ENCODE measurements around the gene PLPP4.

The PLPP4 gene

DNA sequence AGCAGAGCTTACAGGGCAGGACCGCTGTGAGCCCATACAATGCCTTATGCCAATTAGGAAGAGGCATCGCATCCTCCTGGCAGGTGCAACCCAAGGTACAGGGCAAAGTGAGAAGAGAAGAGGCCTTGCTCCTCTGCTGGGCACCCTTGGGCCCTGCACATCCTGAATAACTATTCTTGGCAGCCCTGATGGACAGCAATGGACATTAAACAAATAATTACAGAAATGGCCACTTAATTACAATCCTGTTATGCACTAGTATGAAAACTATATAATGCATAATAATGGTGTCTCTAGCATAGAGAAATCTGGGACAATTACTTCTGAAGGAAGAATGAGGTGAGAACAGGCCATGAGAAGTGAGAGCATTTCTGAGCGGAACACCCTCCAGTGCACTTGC, 83.5 kb downstream of the PLPP4 start:
- TF ChIP-seq, protein P1, sequence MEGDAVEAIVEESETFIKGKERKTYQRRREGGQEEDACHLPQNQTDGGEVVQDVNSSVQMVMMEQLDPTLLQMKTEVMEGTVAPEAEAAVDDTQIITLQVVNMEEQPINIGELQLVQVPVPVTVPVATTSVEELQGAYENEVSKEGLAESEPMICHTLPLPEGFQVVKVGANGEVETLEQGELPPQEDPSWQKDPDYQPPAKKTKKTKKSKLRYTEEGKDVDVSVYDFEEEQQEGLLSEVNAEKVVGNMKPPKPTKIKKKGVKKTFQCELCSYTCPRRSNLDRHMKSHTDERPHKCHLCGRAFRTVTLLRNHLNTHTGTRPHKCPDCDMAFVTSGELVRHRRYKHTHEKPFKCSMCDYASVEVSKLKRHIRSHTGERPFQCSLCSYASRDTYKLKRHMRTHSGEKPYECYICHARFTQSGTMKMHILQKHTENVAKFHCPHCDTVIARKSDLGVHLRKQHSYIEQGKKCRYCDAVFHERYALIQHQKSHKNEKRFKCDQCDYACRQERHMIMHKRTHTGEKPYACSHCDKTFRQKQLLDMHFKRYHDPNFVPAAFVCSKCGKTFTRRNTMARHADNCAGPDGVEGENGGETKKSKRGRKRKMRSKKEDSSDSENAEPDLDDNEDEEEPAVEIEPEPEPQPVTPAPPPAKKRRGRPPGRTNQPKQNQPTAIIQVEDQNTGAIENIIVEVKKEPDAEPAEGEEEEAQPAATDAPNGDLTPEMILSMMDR (IDR thresholded peaks at IDR 0.05; ENCODE audit: low read depth, low read length), result no peak
- H3K36me3 ChIP-seq, result no peaks in the 10 kb centered on the region
- no peak overlapping the region for H3K27ac ChIP-seq
- no peak overlapping the region for H3K4me3 ChIP-seq (ENCODE audit: low read depth, low read length)
- H3K9me3 ChIP-seq (ENCODE audit: severe bottlenecking), result no peaks in the 10 kb centered on the region
- no peaks in the 10 kb centered on the region for H3K27me3 ChIP-seq (ENCODE audit: insufficient read depth, low read depth, severe bottlenecking)
- DNase-seq, result no peak

- H3K4me3 ChIP-seq (ENCODE audit: low read depth, low read length), result no peak overlapping the region
- H3K27ac ChIP-seq, result no peak overlapping the region
- TF ChIP-seq, protein P1 (IDR thresholded peaks at IDR 0.05; ENCODE audit: low read depth, low read length), result no peak
- no peaks in the 10 kb centered on the region for H3K9me3 ChIP-seq (ENCODE audit: severe bottlenecking)
- DNase-seq, result no peak
- no peaks in the 10 kb centered on the region for H3K36me3 ChIP-seq
- H3K27me3 ChIP-seq (ENCODE audit: insufficient read depth, low read depth, severe bottlenecking), result no peaks in the 10 kb centered on the region
These were observed 85.0 kb downstream of the PLPP4 start for GRCh38 chr10:120541984-120542383.

- Histone ChIP-seq H3K9me3 (ENCODE audit: severe bottlenecking) (no peaks in the 10 kb centered on the region), H3K27me3 (ENCODE audit: insufficient read depth, low read depth, severe bottlenecking) (no peaks in the 10 kb centered on the region), H3K36me3 (no peaks in the 10 kb centered on the region), H3K27ac (no peak overlapping the region), H3K4me3 (ENCODE audit: low read depth, low read length) (no peak overlapping the region)
- TF ChIP-seq, protein P1 (IDR thresholded peaks at IDR 0.05; ENCODE audit: low read depth, low read length), result no peak
- DNase-seq, result no peak
These were observed 85.6 kb downstream of the PLPP4 start for GRCh38 chr10:120542591-120542990.

DNA sequence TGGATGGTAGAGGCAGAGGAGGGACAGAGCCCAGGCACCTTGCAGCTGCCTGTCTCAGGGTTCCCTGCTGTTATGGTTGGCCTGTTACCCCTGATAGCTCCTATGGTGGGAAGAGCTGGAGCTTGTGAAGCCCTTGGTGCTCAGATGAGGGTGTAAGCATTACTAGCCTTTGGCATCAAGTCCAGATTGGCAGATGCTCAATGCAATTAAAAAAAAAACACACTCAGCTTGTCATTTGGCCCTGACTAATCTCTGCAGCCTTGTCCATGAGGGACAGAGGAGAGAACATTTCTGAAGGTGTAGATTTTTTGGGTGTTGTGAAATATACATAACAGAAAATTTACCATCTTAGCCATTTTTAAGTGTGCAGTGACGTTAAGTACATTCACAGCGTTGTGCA, 86.3 kb downstream of the PLPP4 start:
- TF ChIP-seq, protein P1 (IDR thresholded peaks at IDR 0.05; ENCODE audit: low read depth, low read length), result no peak
- no peak for DNase-seq
- H3K4me3 ChIP-seq (ENCODE audit: low read depth, low read length), result no peak overlapping the region
- peaks cover 3% of the 10 kb centered on the region for H3K9me3 ChIP-seq (ENCODE audit: severe bottlenecking)
- no peaks in the 10 kb centered on the region for H3K36me3 ChIP-seq
- no peak overlapping the region for H3K27ac ChIP-seq
- no peaks in the 10 kb centered on the region for H3K27me3 ChIP-seq (ENCODE audit: insufficient read depth, low read depth, severe bottlenecking)

GRCh38 chr10:120548210-120548609, 91.2 kb downstream of the PLPP4 start:
- H3K36me3 ChIP-seq, result no peaks in the 10 kb centered on the region

GRCh38 chr10:120552262-120552661, 95.2 kb downstream of the PLPP4 start:
- H3K4me3 ChIP-seq (ENCODE audit: low read depth, low read length), result no peak overlapping the region
- peaks cover 10% of the 10 kb centered on the region for H3K9me3 ChIP-seq (ENCODE audit: severe bottlenecking)
- no peak overlapping the region for H3K27ac ChIP-seq
- no peaks in the 10 kb centered on the region for H3K27me3 ChIP-seq (ENCODE audit: insufficient read depth, low read depth, severe bottlenecking)
- DNase-seq, result no peak
- H3K36me3 ChIP-seq, result no peaks in the 10 kb centered on the region
- TF ChIP-seq, protein P1 (IDR thresholded peaks at IDR 0.05; ENCODE audit: low read depth, low read length), result no peak

More at GRCh38 chr10:120548210-120548609, 91.2 kb downstream of the PLPP4 start:
- Histone ChIP-seq H3K4me3 (ENCODE audit: low read depth, low read length) (no peak overlapping the region), H3K27me3 (ENCODE audit: insufficient read depth, low read depth, severe bottlenecking) (no peaks in the 10 kb centered on the region), H3K27ac (no peak overlapping the region), H3K9me3 (ENCODE audit: severe bottlenecking) (peaks cover 3% of the 10 kb centered on the region)
- TF ChIP-seq, protein P1 (IDR thresholded peaks at IDR 0.05; ENCODE audit: low read depth, low read length), result no peak
- DNase-seq, result no peak
